WTC11 (cell line): Measurements from ENCODE around the gene KPNA3. TPM values are rescaled to one million over a fixed set of nuclear protein-coding genes. Genes with fewer than 3 reads are reported as not detected.
"Not testable (repeated sequence)": the region's sequence is repeated elsewhere in the genome, so short reads cannot be mapped to it uniquely, and the experiment has no call there.

Experiments used
- ATAC-seq: fragments of 200-7000 bp; cut with Tn5 transposase; 2 replicates; pipeline ENCODE4 v1.10.0; 2021; ENCODE audit warnings: mild to moderate bottlenecking, moderate library complexity
- CTCF ChIA-PET: fragments of 300-600 bp; sonication (Branson Sonifier 250); formaldehyde crosslinking; loops from one replicate; lab custom pipeline; 2021; ENCODE audit warnings: antibody characterized with exemption; lab: Charles Lee
- POLR2A ChIA-PET: fragments of 350-600 bp; sonication (Branson Sonifier 250); formaldehyde crosslinking; loops from one replicate; lab custom pipeline; 2021; ENCODE audit warnings: antibody characterized with exemption; lab: Charles Lee
- DNase-seq: peaks from one replicate; pipeline ENCODE4 v3.0.0; 2021; ENCODE audit warnings: low spot score
- H3K27ac Mint-ChIP-seq: 2 replicates; pipeline ENCODE4 v1.8.0; 2021; ENCODE audit warnings: mixed read lengths
- H3K27me3 Mint-ChIP-seq: 2 replicates; pipeline ENCODE4 v1.8.0; 2021; ENCODE audit warnings: low read depth, mild to moderate bottlenecking, moderate library complexity, mixed read lengths
- H3K36me3 Mint-ChIP-seq: 2 replicates; pipeline ENCODE4 v1.8.0; 2021; ENCODE audit warnings: mixed read lengths
- H3K4me1 Mint-ChIP-seq: 2 replicates; pipeline ENCODE4 v1.8.0; 2022; ENCODE audit warnings: mixed read lengths
- H3K4me3 Mint-ChIP-seq: 2 replicates; pipeline ENCODE4 v1.8.0; 2021; ENCODE audit warnings: mild to moderate bottlenecking, moderate library complexity, mixed read lengths
- H3K9me3 Mint-ChIP-seq: 2 replicates; pipeline ENCODE4 v1.8.0; 2021; ENCODE audit warnings: mixed read lengths
- AR ChIP-seq: fragments of 250-450 bp; sonication (Bioruptor Pico); IDR thresholded peaks from 2 replicates; pipeline ENCODE4 v1.9.0; 2021; ENCODE audit warnings: mild to moderate bottlenecking
- ARID4B ChIP-seq: sonication (generic); formaldehyde crosslinking; IDR thresholded peaks from 2 replicates; pipeline ENCODE4 v1.8.0; 2023; ENCODE audit warnings: missing genetic modification reagents, mild to moderate bottlenecking, borderline replicate concordance
- ATF2 ChIP-seq: sonication (generic); formaldehyde crosslinking; IDR thresholded peaks from 2 replicates; pipeline ENCODE4 v1.8.1; 2022; ENCODE audit warnings: low read depth, missing genetic modification reagents, borderline replicate concordance
- E2F1 ChIP-seq: sonication (generic); formaldehyde crosslinking; IDR thresholded peaks from 2 replicates; pipeline ENCODE4 v1.8.0; 2022; ENCODE audit warnings: mild to moderate bottlenecking, missing genetic modification reagents
- JUN ChIP-seq: sonication (generic); formaldehyde crosslinking; IDR thresholded peaks from 2 replicates; pipeline ENCODE4 v1.8.0; 2023; ENCODE audit warnings: mild to moderate bottlenecking, missing genetic modification reagents
- NR3C1 ChIP-seq: sonication (generic); formaldehyde crosslinking; conservative IDR thresholded peaks from 2 replicates; pipeline ENCODE4 v1.8.1; 2023; ENCODE audit warnings: low read depth, mild to moderate bottlenecking, missing genetic modification reagents
- RORB ChIP-seq: fragments of 250-450 bp; sonication (Bioruptor Pico); IDR thresholded peaks from 2 replicates; pipeline ENCODE4 v1.9.0; 2021; ENCODE audit warnings: mild to moderate bottlenecking
- TCF7 ChIP-seq: sonication (generic); formaldehyde crosslinking; IDR thresholded peaks from 2 replicates; pipeline ENCODE4 v1.8.0; 2022; ENCODE audit warnings: mild to moderate bottlenecking, low read depth, missing genetic modification reagents, moderate library complexity
- TEAD1 ChIP-seq: sonication (generic); formaldehyde crosslinking; IDR thresholded peaks from 2 replicates; pipeline ENCODE4 v1.8.0; 2022; ENCODE audit warnings: mild to moderate bottlenecking, missing genetic modification reagents
- ZNF138 ChIP-seq: sonication (generic); formaldehyde crosslinking; conservative IDR thresholded peaks from 2 replicates; pipeline ENCODE4 v1.8.1; 2022; ENCODE audit warnings: mild to moderate bottlenecking, moderate library complexity, missing genetic modification reagents
- ZNF219 ChIP-seq: sonication (generic); formaldehyde crosslinking; IDR thresholded peaks from 2 replicates; pipeline ENCODE4 v1.8.0; 2023; ENCODE audit warnings: missing genetic modification reagents, mild to moderate bottlenecking, borderline replicate concordance
- ZNF423 ChIP-seq: fragments of 250-450 bp; sonication (Bioruptor Pico); IDR thresholded peaks from 2 replicates; pipeline ENCODE4 v2.1.2; 2022; ENCODE audit warnings: mild to moderate bottlenecking, moderate library complexity
- total RNA-seq: library from RNA; stranded (reverse); gene quantifications from 3 replicates; pipeline ENCODE4 v1.2.3, GENCODE V29; 2021
- TF ChIP-seq, protein P1 (sequence below): fragments of 250-450 bp; sonication (Bioruptor Pico); IDR thresholded peaks from 2 replicates; pipeline ENCODE4 v1.8.0; 2021; ENCODE audit warnings: mild to moderate bottlenecking
- TF ChIP-seq, protein P2 (sequence below): sonication (generic); formaldehyde crosslinking; IDR thresholded peaks from 2 replicates; pipeline ENCODE4 v1.8.1; 2023; ENCODE audit warnings: mild to moderate bottlenecking, missing genetic modification reagents
- TF ChIP-seq, protein P3 (sequence below): sonication (generic); formaldehyde crosslinking; conservative IDR thresholded peaks from 2 replicates; pipeline ENCODE4 v1.8.1; 2023; ENCODE audit warnings: mild to moderate bottlenecking, low read depth, missing genetic modification reagents, moderate library complexity

Gene KPNA3
- total RNA-seq, 1 experiment from 2014 or later, result 44.4 TPM

DNA sequence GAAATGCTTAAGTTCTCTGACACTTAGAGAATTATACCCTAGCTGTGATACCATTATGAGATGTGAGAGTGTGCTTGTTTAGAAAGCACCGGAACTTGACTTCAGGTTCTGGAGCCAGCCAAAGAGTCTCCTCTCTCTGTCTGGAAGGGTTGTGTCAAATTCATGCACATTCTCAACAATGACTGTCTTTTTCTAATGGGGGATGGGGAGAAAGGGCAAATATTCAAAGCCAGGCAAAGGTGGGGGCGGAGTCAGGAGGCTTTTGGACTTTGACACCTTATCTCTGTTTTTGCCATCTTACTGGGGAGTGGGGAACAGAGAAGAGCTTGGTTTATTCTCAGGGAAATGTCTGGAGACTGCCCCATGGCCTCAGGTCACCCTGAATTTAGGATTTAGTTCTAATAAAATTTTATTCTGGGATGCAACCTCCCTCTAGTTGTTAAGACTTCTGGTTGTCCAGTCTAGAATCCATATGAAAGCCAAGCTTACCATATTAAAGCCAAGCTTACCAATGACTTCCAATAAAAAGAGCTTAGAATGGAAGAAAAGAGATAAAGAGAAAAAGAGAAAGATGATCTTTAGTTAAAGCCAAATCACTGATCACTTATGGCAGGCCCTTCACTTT is 28.2 kb upstream of the KPNA3 start (continued):
- TF ChIP-seq JUN, result no peak
- TF ChIP-seq, protein P1, sequence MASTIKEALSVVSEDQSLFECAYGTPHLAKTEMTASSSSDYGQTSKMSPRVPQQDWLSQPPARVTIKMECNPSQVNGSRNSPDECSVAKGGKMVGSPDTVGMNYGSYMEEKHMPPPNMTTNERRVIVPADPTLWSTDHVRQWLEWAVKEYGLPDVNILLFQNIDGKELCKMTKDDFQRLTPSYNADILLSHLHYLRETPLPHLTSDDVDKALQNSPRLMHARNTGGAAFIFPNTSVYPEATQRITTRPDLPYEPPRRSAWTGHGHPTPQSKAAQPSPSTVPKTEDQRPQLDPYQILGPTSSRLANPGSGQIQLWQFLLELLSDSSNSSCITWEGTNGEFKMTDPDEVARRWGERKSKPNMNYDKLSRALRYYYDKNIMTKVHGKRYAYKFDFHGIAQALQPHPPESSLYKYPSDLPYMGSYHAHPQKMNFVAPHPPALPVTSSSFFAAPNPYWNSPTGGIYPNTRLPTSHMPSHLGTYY, result no peak
- no peak for TF ChIP-seq ZNF219
- TF ChIP-seq RORB (CRISPR knock-in tag), result no peak
- TF ChIP-seq TCF7, result no peak
- TF ChIP-seq AR (CRISPR knock-in tag), result no peak
- no peak for TF ChIP-seq ATF2 (CRISPR knock-in tag)
- TF ChIP-seq NR3C1 (CRISPR knock-in tag), result no peak
- no peak for TF ChIP-seq E2F1 (CRISPR knock-in tag)
- TF ChIP-seq ZNF423 (CRISPR knock-in tag), result no peak

DNA sequence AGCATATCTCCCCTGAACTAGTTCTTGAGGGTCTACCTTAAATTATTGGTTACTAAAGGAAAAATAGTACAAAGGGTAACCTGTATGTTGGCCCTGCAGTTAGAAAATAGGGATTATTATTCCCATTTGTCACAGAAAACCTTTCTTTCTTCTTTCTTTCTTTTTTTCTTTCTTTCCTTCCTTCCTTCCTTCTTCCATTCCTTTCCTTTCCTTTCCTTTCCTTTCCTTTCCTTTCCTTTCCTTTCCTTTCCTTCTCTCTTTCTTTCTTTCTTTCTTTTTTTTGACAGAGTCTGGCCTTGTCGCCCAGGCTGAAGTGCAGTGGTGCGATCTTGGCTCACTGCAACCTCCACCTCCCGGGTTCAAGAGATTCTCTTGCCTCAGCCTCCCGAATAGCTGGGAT is 23.6 kb upstream of the KPNA3 start:
- DNase-seq, POLR2A ChIA-PET, H3K4me1 Mint-ChIP-seq, H3K9me3 Mint-ChIP-seq, H3K27ac Mint-ChIP-seq, H3K4me3 Mint-ChIP-seq, H3K36me3 Mint-ChIP-seq, H3K27me3 Mint-ChIP-seq, ATAC-seq: not testable (repeated sequence)
- CTCF ChIA-PET, result interaction anchor here (0.7 kb wide), 2 partner anchors 87 to 172 kb away, joined by 3 read pairs; no protein-coding TSS in a partner anchor

- Mint-ChIP-seq H3K36me3 (no peaks in the 10 kb centered on the region), H3K4me3 (no peak overlapping the region), H3K9me3 (peaks cover 6% of the 10 kb centered on the region), H3K27ac (no peak overlapping the region), H3K27me3 (no peaks in the 10 kb centered on the region), H3K4me1 (peaks cover 5% of the 10 kb centered on the region)
- POLR2A ChIA-PET, result no interaction called here
- CTCF ChIA-PET, result no interaction called here
- ATAC-seq (no peak), DNase-seq (no peak)
- TF ChIP-seq ZNF138 (CRISPR knock-in tag) (no peak), ARID4B (CRISPR knock-in tag) (no peak), TCF7 (no peak), TEAD1 (CRISPR knock-in tag) (no peak)
- TF ChIP-seq, protein P2, sequence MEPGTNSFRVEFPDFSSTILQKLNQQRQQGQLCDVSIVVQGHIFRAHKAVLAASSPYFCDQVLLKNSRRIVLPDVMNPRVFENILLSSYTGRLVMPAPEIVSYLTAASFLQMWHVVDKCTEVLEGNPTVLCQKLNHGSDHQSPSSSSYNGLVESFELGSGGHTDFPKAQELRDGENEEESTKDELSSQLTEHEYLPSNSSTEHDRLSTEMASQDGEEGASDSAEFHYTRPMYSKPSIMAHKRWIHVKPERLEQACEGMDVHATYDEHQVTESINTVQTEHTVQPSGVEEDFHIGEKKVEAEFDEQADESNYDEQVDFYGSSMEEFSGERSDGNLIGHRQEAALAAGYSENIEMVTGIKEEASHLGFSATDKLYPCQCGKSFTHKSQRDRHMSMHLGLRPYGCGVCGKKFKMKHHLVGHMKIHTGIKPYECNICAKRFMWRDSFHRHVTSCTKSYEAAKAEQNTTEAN, result no peak
- TF ChIP-seq, protein P3, sequence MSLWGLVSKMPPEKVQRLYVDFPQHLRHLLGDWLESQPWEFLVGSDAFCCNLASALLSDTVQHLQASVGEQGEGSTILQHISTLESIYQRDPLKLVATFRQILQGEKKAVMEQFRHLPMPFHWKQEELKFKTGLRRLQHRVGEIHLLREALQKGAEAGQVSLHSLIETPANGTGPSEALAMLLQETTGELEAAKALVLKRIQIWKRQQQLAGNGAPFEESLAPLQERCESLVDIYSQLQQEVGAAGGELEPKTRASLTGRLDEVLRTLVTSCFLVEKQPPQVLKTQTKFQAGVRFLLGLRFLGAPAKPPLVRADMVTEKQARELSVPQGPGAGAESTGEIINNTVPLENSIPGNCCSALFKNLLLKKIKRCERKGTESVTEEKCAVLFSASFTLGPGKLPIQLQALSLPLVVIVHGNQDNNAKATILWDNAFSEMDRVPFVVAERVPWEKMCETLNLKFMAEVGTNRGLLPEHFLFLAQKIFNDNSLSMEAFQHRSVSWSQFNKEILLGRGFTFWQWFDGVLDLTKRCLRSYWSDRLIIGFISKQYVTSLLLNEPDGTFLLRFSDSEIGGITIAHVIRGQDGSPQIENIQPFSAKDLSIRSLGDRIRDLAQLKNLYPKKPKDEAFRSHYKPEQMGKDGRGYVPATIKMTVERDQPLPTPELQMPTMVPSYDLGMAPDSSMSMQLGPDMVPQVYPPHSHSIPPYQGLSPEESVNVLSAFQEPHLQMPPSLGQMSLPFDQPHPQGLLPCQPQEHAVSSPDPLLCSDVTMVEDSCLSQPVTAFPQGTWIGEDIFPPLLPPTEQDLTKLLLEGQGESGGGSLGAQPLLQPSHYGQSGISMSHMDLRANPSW, result no peak
Measured at GRCh38 chr13:49814551-49815270, 22.2 kb upstream of the KPNA3 start.
